Lower leg skin (tissue), 3 donors: ENCODE data around the gene CTNNA2.

Source experiments
- CTCF ChIP-seq, 3 donors: fragments of 450-650 bp; IDR thresholded peaks; one replicate each; pipeline ENCODE4 v1.5.1; 2016; ENCODE audit warnings: antibody characterized with exemption in 3 of 3, mild to moderate bottlenecking in 3 of 3, moderate library complexity in 2 of 3
- POLR2A ChIP-seq, 2 donors: fragments of 450-650 bp; IDR thresholded peaks; one replicate each; pipeline ENCODE4 v1.6.1; 2016 to 2017; ENCODE audit warnings: antibody characterized with exemption in 2 of 2, mild to moderate bottlenecking in 1 of 2, moderate library complexity in 1 of 2

GRCh38 chr2:79994161-79994560 lies 481.3 kb downstream of the CTNNA2 start:
- TF ChIP-seq CTCF (IDR thresholded peaks at IDR 0.05) (no peak), POLR2A (IDR thresholded peaks at IDR 0.05) (no peak)
